LoVo (cell line): ENCODE results near the gene ADO.
"Not testable (repeated sequence)": the region's sequence is repeated elsewhere in the genome, so short reads cannot be mapped to it uniquely, and the experiment has no call there.

Experiments
- DNase-seq: peaks from one replicate; pipeline ENCODE4 v3.0.0-alpha.2; 2016; ENCODE audit warnings: low spot score

Gene ADO

GRCh38 chr10:62804356-62805230 is at the start of gene ADO:
ADO (plus strand) TSS chr10:62804720; CDS start chr10:62805060, 340 bp downstream.
- peak; percentile 87 for DNase-seq

- DNase-seq = no peak
Observed at GRCh38 chr10:62754963-62755362, 49.6 kb upstream of the ADO start.

- DNase-seq = no peak
Observed at GRCh38 chr10:62755662-62756653, 48.6 kb upstream of the ADO start.

GRCh38 chr10:62759599-62760175 is 44.8 kb upstream of the ADO start:
- no peak for DNase-seq

- DNase-seq = no peak
Observed at GRCh38 chr10:62760401-62760800, 44.1 kb upstream of the ADO start.

GRCh38 chr10:62761115-62761514 is 43.4 kb upstream of the ADO start:
- DNase-seq = no peak

- no peak for DNase-seq
Observed at GRCh38 chr10:62763155-62763554, 41.4 kb upstream of the ADO start.

GRCh38 chr10:62764011-62764410 is 40.5 kb upstream of the ADO start:
- no peak for DNase-seq

GRCh38 chr10:62765726-62766125 is 38.8 kb upstream of the ADO start:
- no peak for DNase-seq

- DNase-seq = no peak
Observed at GRCh38 chr10:62766386-62766785, 38.1 kb upstream of the ADO start.

GRCh38 chr10:62769574-62770242 is 34.8 kb upstream of the ADO start:
- DNase-seq = no peak

- DNase-seq = no peak
Observed at GRCh38 chr10:62772186-62772974, 32.1 kb upstream of the ADO start.

GRCh38 chr10:62778125-62778524 is 26.4 kb upstream of the ADO start:
- DNase-seq = no peak

- DNase-seq = no peak
Observed at GRCh38 chr10:62779487-62780248, 24.9 kb upstream of the ADO start.

- DNase-seq = not testable (repeated sequence)
Observed at GRCh38 chr10:62784537-62784936, 20.0 kb upstream of the ADO start.

GRCh38 chr10:62788285-62788684 is 16.2 kb upstream of the ADO start:
- DNase-seq = not testable (repeated sequence)

GRCh38 chr10:62788861-62789467 is 15.6 kb upstream of the ADO start:
- no peak for DNase-seq

- DNase-seq = no peak
Observed at GRCh38 chr10:62790019-62790555, 14.4 kb upstream of the ADO start.

- no peak for DNase-seq
Observed at GRCh38 chr10:62790571-62790970, 13.9 kb upstream of the ADO start.
